Body of pancreas (tissue), 4 donors: ENCODE results near the gene FREM1. TPM values are rescaled to one million over a fixed set of nuclear protein-coding genes. Genes with fewer than 3 reads are reported as not detected.

ENCODE experiments used
- ATAC-seq: fragments of 150-250 bp; one replicate; pipeline ENCODE4 v1.9.1; 2016
- DNase-seq, 4 donors: peaks; one replicate each; pipeline ENCODE4 v3.0.0-alpha.2; 2019
- H3K27ac ChIP-seq, 4 donors: fragments of 200-600 bp; sonication (generic); 1 replicate in 3 of 4; 2 replicates in 1 of 4; pipeline versions ENCODE4 v1.5.1 to v1.6.1; 2016 to 2019; ENCODE audit warnings: mild to moderate bottlenecking in 1 of 4, mixed read lengths in 1 of 4, moderate library complexity in 1 of 4
- H3K27me3 ChIP-seq, 2 donors: fragments of 200-600 bp; sonication (generic); one replicate each; pipeline ENCODE4 v1.6.0; 2016; ENCODE audit warnings: mild to moderate bottlenecking in 1 of 2
- H3K36me3 ChIP-seq, 2 donors: fragments of 200-600 bp; sonication (generic); replicated peaks in 1 of 2; 2 replicates each; pipeline ENCODE4 v1.5.1; 2016; ENCODE audit warnings: low read depth in 2 of 2; ENCODE audit not compliant: insufficient read depth in 1 of 2
- H3K4me1 ChIP-seq: fragments of 200-600 bp; sonication (generic); one replicate; pipeline ENCODE4 v1.6.0; 2016
- H3K4me3 ChIP-seq, 2 donors: fragments of 200-600 bp; sonication (generic); 1 replicate in 1 of 2; 2 replicates in 1 of 2; pipeline ENCODE4 v1.5.1; 2016 to 2019
- H3K9me3 ChIP-seq, 3 donors: fragments of 200-600 bp; sonication (generic); 1 replicate in 2 of 3; 2 replicates in 1 of 3; pipeline ENCODE4 v1.5.1; 2016
- CTCF ChIP-seq, 7 experiments: fragments of 450-650 bp in 4 of 7; fragments of 200-600 bp in 3 of 7; sonication (generic) in 3 of 7; IDR thresholded peaks; one replicate each; pipeline ENCODE4 v1.5.1; 2016 to 2019; ENCODE audit warnings: antibody characterized with exemption in 7 of 7
- POLR2A ChIP-seq, 3 donors: fragments of 450-650 bp; IDR thresholded peaks; one replicate each; pipeline ENCODE4 v1.6.1; 2016; ENCODE audit warnings: antibody characterized with exemption in 3 of 3, mild to moderate bottlenecking in 2 of 3
- WGBS, 2 donors: methylation state at CpG; one replicate each; pipeline ENCODE4 v1.1.5; 2017; 5-methylcytosine and 5-hydroxymethylcytosine counted together
- intact Hi-C: fragments of 100-400 bp; cut with DNase I; formaldehyde crosslinking; loops from one replicate; pipeline ENCODE4 v1.15.1; 2023
- total RNA-seq, 2 donors: library from RNA; depleted of rRNA; stranded (reverse); fragments of >200 nt; gene quantifications; one replicate each; pipeline ENCODE4 v1.1.0, GENCODE V29; 2016

Gene FREM1
- total RNA-seq, 2 donors from 2014 or later: 9.1 to 19.1 TPM

GRCh38 chr9:14799030-14799429, 111.2 kb downstream of the FREM1 start:
- intact Hi-C loops: no loop called here
- ATAC-seq (no peak), DNase-seq (no peak)

GRCh38 chr9:14797435-14797834, 112.8 kb downstream of the FREM1 start:
- ATAC-seq: no peak
- no peaks in the 10 kb centered on the region for H3K27me3 ChIP-seq

More at GRCh38 chr9:14799030-14799429, 111.2 kb downstream of the FREM1 start:
- no peaks in the 10 kb centered on the region for H3K27me3 ChIP-seq
- no peaks in the 10 kb centered on the region for H3K9me3 ChIP-seq
- 90 to 96% methylated on average over 2 of the region's 2 CpGs for WGBS, 2 donors
- H3K4me3 ChIP-seq: no peak overlapping the region
- H3K4me1 ChIP-seq: no peaks in the 10 kb centered on the region
- H3K27ac ChIP-seq: no peak overlapping the region
- H3K36me3 ChIP-seq: peaks cover 0 to 10% of the 10 kb centered on the region in 2 donors
- no peak for TF ChIP-seq CTCF (IDR thresholded peaks at IDR 0.05)
- TF ChIP-seq POLR2A (IDR thresholded peaks at IDR 0.05): no peak

GRCh38 chr9:14793389-14793788, 116.8 kb downstream of the FREM1 start:
- no peaks in the 10 kb centered on the region for H3K4me1 ChIP-seq
- H3K27ac ChIP-seq: no peak overlapping the region
- H3K9me3 ChIP-seq: no peaks in the 10 kb centered on the region
- H3K36me3 ChIP-seq: peaks cover 0 to 6% of the 10 kb centered on the region in 2 donors
- ATAC-seq (no peak), DNase-seq (no peak)
- 91 to 94% methylated on average over 2 of the region's 2 CpGs for WGBS, 2 donors
- no peaks in the 10 kb centered on the region for H3K27me3 ChIP-seq
- no peak overlapping the region for H3K4me3 ChIP-seq
- TF ChIP-seq POLR2A (IDR thresholded peaks at IDR 0.05): no peak
- TF ChIP-seq CTCF (IDR thresholded peaks at IDR 0.05): no peak
- intact Hi-C loops: no loop called here

More at GRCh38 chr9:14797435-14797834, 112.8 kb downstream of the FREM1 start:
- no peak overlapping the region for H3K4me3 ChIP-seq
- no peak overlapping the region for H3K27ac ChIP-seq
- TF ChIP-seq POLR2A (IDR thresholded peaks at IDR 0.05) (no peak), CTCF (IDR thresholded peaks at IDR 0.05) (no peak)
- no peaks in the 10 kb centered on the region for H3K4me1 ChIP-seq
- peaks cover 0 to 10% of the 10 kb centered on the region in 2 donors for H3K36me3 ChIP-seq
- no peak for DNase-seq
- H3K9me3 ChIP-seq: no peaks in the 10 kb centered on the region
- intact Hi-C loops: no loop called here
- 78 to 89% methylated on average over 1 of the region's 1 CpG for WGBS, 2 donors

GRCh38 chr9:14790628-14791027, 119.6 kb downstream of the FREM1 start:
- intact Hi-C loops: no loop called here
- no peaks in the 10 kb centered on the region for H3K27me3 ChIP-seq
- no peak for DNase-seq
- WGBS, 2 donors: 74 to 98% methylated on average over 4 of the region's 4 CpGs
- H3K4me3 ChIP-seq: no peak overlapping the region
- H3K27ac ChIP-seq: no peak overlapping the region
- H3K9me3 ChIP-seq: no peaks in the 10 kb centered on the region
- no peak for ATAC-seq
- no peaks in the 10 kb centered on the region for H3K4me1 ChIP-seq
- TF ChIP-seq POLR2A (IDR thresholded peaks at IDR 0.05) (no peak), CTCF (IDR thresholded peaks at IDR 0.05) (no peak)
- H3K36me3 ChIP-seq: peaks cover 0 to 2% of the 10 kb centered on the region in 2 donors

- TF ChIP-seq CTCF (IDR thresholded peaks at IDR 0.05): no peak
- no peak for TF ChIP-seq POLR2A (IDR thresholded peaks at IDR 0.05)
- H3K27ac ChIP-seq: no peak overlapping the region
- H3K4me3 ChIP-seq: no peak overlapping the region
- intact Hi-C loops: no loop called here
- H3K9me3 ChIP-seq: no peaks in the 10 kb centered on the region
- H3K36me3 ChIP-seq: peaks cover 0 to 2% of the 10 kb centered on the region in 2 donors
- ATAC-seq (no peak), DNase-seq (no peak)
- H3K27me3 ChIP-seq: no peaks in the 10 kb centered on the region
- WGBS, 2 donors: 87 to 91% methylated on average over 5 of the region's 5 CpGs
- no peaks in the 10 kb centered on the region for H3K4me1 ChIP-seq
Measured at GRCh38 chr9:14788846-14789245, 121.4 kb downstream of the FREM1 start.
